Adrenal gland (tissue), 12 donors: Measurements from ENCODE around the gene SNAPC4. TPM values are rescaled to one million over a fixed set of nuclear protein-coding genes. Genes with fewer than 3 reads are reported as not detected.

Experiments
- DNase-seq, 7 donors: peaks; one replicate each; pipeline ENCODE4 v3.0.0-alpha.2; 2019 to 2020
- H3K27ac ChIP-seq, 5 donors: fragments of 200-600 bp; sonication (generic) in 4 of 5; 1 replicate in 3 of 5; 2 replicates in 2 of 5; pipeline versions ENCODE4 v1.5.1 to v1.8.0; 2016 to 2020; ENCODE audit warnings: mild to moderate bottlenecking in 1 of 5
- H3K27me3 ChIP-seq: fragments of 200-600 bp; 2 replicates; pipeline ENCODE4 v1.8.0; 2021
- H3K36me3 ChIP-seq, 2 donors: fragments of 200-600 bp; replicated peaks in 1 of 2; 1 replicate in 1 of 2; 2 replicates in 1 of 2; pipeline versions ENCODE4 v1.5.1 to v1.8.0; 2018 to 2022
- H3K4me1 ChIP-seq, 2 donors: fragments of 200-600 bp; replicated peaks in 1 of 2; 1 replicate in 1 of 2; 2 replicates in 1 of 2; pipeline versions ENCODE4 v1.5.1 to v1.8.0; 2018 to 2021
- H3K4me3 ChIP-seq, 4 donors: fragments of 200-600 bp; sonication (generic) in 3 of 4; one replicate each; pipeline ENCODE4 v1.5.1; 2016 to 2018
- H3K9me3 ChIP-seq, 3 donors: fragments of 200-600 bp; sonication (generic) in 1 of 3; replicated peaks in 1 of 3; 1 replicate in 2 of 3; 2 replicates in 1 of 3; pipeline versions ENCODE4 v1.5.1 to v1.8.0; 2016 to 2021
- CTCF ChIP-seq, 6 experiments: fragments of 450-650 bp in 4 of 6; fragments of 200-600 bp in 2 of 6; sonication (generic) in 1 of 6; IDR thresholded peaks; 1 replicate in 5 of 6; 2 replicates in 1 of 6; pipeline versions ENCODE4 v1.5.1 to v1.8.0; 2016 to 2021; ENCODE audit warnings: antibody characterized with exemption in 6 of 6, mild to moderate bottlenecking in 2 of 6, moderate library complexity in 1 of 6
- POLR2A ChIP-seq, 2 donors: fragments of 450-650 bp; IDR thresholded peaks; one replicate each; pipeline ENCODE4 v1.6.1; 2017; ENCODE audit warnings: antibody characterized with exemption in 2 of 2, mild to moderate bottlenecking in 2 of 2, moderate library complexity in 1 of 2
- WGBS, 4 donors: extraction: QIAGEN DNeasy Blood & Tissue Kit in 2 of 4; methylation state at CpG; one replicate each; pipeline versions ENCODE4 v1.1.5 to v1.1.7; 2013 to 2017; 5-methylcytosine and 5-hydroxymethylcytosine counted together
- intact Hi-C, 2 donors: fragments of 100-400 bp; cut with DNase I; formaldehyde crosslinking; loops; one replicate each; pipeline versions ENCODE4 v1.14.1 to v1.15.0; 2022 to 2023
- polyA plus RNA-seq, 3 donors: library from polyadenylated mRNA; stranded (reverse); fragments of 200-250 nt in 2 of 3; fragments of 350-450 nt in 1 of 3; fragmentation: Illumina TruSeq in 1 of 3; extraction: RNeasy Lipid Tissue Mini Kit (QIAGEN cat#74804) in 1 of 3; gene quantifications; one replicate each; pipeline ENCODE4 v1.2.3, GENCODE V29; 2013 to 2014
- total RNA-seq, 9 donors: library from RNA; depleted of rRNA in 4 of 9; stranded (reverse); fragments of >200 nt in 4 of 9; fragments of 120-200 nt in 1 of 9; fragmentation: NEBNext Ultra II Directional in 1 of 9; extraction: Animal tissue kit (Norgen Biotek cat#: 25700) in 1 of 9; gene quantifications; one replicate each; pipeline versions ENCODE4 v1.1.0 to v1.2.4, GENCODE V29; 2013 to 2023
- donor health status: healthy with polysubstance abuse.
- donor health status: Bipolar disorder and iron deficiency.
- donor health status: DM: yes; HTN: yes; CAD: no.
- donor health status: DM: no; HTN: no; CAD: no.
- donor health status: DM: no; HTN: no; CAD: no.
- donor health status: DM: yes; HTN: yes; CAD: no.

The SNAPC4 gene
- total and polyA plus RNA-seq, 12 donors, result 2.4 to 20.1 (median 5.6) TPM

DNA sequence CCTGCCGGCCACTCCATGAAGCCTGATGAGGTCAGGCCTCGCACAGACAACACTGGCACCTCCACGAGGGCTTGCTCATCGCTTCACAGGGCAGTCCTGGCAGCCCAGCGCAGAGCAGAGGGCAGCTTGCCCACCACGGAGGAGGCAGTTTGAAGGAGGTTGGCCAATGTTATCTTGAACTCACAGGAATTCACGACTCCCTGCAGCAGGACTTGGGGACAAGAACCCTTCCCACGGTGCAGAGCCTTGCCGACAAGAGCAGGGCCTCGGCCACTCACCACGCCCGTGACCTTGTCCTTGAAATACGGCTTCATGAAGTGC, 5.0 kb downstream of the SNAPC4 start:
- no peaks in the 10 kb centered on the region for H3K9me3 ChIP-seq
- H3K4me3 ChIP-seq, result no peak overlapping the region
- DNase-seq, result no peak
- H3K27ac ChIP-seq, result no peak overlapping the region
- H3K36me3 ChIP-seq, result peaks cover 0 to 59% of the 10 kb centered on the region in 2 donors
- peaks cover 9 to 12% of the 10 kb centered on the region in 2 donors for H3K4me1 ChIP-seq
- no peak for TF ChIP-seq CTCF (IDR thresholded peaks at IDR 0.05)
- no peak for TF ChIP-seq POLR2A (IDR thresholded peaks at IDR 0.05)
- H3K27me3 ChIP-seq, result no peaks in the 10 kb centered on the region
- WGBS, 4 donors, result 70 to 92% (median 70%) methylated on average over 2 to 13 of the region's 13 CpGs
- intact Hi-C loops, result no loop called here

- H3K36me3 ChIP-seq, result peaks cover 0 to 63% of the 10 kb centered on the region in 2 donors
These were observed 5.5 kb downstream of the SNAPC4 start for GRCh38 chr9:136394312-136395019.

GRCh38 chr9:136393531-136393930, 6.4 kb downstream of the SNAPC4 start:
- Histone ChIP-seq H3K27ac (no peak overlapping the region), H3K4me3 (no peak overlapping the region), H3K9me3 (no peaks in the 10 kb centered on the region), H3K4me1 (peaks cover under 1 to 2% of the 10 kb centered on the region in 2 donors), H3K36me3 (peaks cover 0 to 72% of the 10 kb centered on the region in 2 donors), H3K27me3 (no peaks in the 10 kb centered on the region)
- no peak for DNase-seq
- TF ChIP-seq POLR2A (IDR thresholded peaks at IDR 0.05) (no peak), CTCF (IDR thresholded peaks at IDR 0.05) (no peak)
- intact Hi-C loops, result no loop called here
- 85 to 93% (median 87%) methylated on average over 17 of the region's 17 CpGs for WGBS, 4 donors

More at GRCh38 chr9:136394312-136395019, 5.5 kb downstream of the SNAPC4 start:
- Histone ChIP-seq H3K9me3 (no peaks in the 10 kb centered on the region), H3K4me1 (peaks cover 9 to 12% of the 10 kb centered on the region in 2 donors), H3K27ac (no peak overlapping the region), H3K27me3 (no peaks in the 10 kb centered on the region), H3K4me3 (no peak overlapping the region)
- no peak for DNase-seq
- no peak for TF ChIP-seq POLR2A (IDR thresholded peaks at IDR 0.05)
- no peak for TF ChIP-seq CTCF (IDR thresholded peaks at IDR 0.05)
- intact Hi-C loops, result no loop called here
- WGBS, 4 donors, result 89 to 95% (median 92%) methylated on average over 13 to 21 of the region's 21 CpGs

- no peak overlapping the region for H3K27ac ChIP-seq
- no peak overlapping the region for H3K4me3 ChIP-seq
- 82 to 95% (median 88%) methylated on average over 4 to 21 of the region's 21 CpGs for WGBS, 4 donors
- H3K36me3 ChIP-seq, result peaks cover 0 to 80% of the 10 kb centered on the region in 2 donors
- no peaks in the 10 kb centered on the region for H3K27me3 ChIP-seq
- DNase-seq, result no peak
- intact Hi-C loops, result no loop called here
- TF ChIP-seq POLR2A (IDR thresholded peaks at IDR 0.05) (no peak), CTCF (IDR thresholded peaks at IDR 0.05) (no peak)
- H3K4me1 ChIP-seq, result no peaks in the 10 kb centered on the region
- no peaks in the 10 kb centered on the region for H3K9me3 ChIP-seq
These were observed 7.2 kb downstream of the SNAPC4 start for GRCh38 chr9:136392538-136393449.
